ENCODE results near the gene PARD3.
"Not testable (repeated sequence)": the region's sequence is repeated elsewhere in the genome, so short reads cannot be mapped to it uniquely, and the experiment has no call there.

The PARD3 gene

DNA sequence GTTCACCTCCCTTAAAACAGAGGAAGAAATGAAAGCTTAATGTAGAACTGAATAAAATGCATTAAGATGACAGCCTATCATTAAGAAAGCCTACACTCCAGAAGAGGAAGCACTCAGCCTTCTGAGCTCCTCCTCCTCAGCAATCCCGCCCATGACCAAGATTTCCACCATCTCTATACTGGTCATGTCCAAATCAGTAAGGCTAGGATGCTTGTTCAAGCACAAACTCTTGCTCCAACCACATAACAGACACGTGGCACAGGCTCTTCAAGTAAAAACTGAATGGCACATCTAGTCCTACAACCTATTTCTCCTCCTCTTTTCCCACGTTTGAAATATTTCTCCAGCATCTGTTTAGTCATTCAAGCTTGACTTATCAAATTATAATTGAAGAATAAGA lies 454.1 kb downstream of the PARD3 start:
- no peak for DNase-seq

DNA sequence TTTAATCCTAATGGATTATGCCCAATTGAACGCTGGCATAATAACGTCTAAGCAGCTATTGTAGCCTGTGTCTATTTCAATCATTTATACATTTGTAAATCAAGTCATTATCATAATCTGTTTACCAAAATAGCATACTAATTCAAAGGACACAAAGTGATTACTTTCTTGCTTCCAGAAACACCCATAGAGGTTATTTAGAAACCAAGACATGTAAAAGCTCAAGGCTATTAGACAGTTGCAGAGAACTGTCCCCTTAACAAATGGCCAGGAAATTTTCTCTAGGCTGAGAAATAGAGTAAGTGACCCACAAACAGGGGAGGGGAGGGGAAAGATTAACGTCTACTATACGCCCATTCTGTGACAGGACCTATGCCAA lies 455.7 kb downstream of the PARD3 start:
- no peak for DNase-seq

DNA sequence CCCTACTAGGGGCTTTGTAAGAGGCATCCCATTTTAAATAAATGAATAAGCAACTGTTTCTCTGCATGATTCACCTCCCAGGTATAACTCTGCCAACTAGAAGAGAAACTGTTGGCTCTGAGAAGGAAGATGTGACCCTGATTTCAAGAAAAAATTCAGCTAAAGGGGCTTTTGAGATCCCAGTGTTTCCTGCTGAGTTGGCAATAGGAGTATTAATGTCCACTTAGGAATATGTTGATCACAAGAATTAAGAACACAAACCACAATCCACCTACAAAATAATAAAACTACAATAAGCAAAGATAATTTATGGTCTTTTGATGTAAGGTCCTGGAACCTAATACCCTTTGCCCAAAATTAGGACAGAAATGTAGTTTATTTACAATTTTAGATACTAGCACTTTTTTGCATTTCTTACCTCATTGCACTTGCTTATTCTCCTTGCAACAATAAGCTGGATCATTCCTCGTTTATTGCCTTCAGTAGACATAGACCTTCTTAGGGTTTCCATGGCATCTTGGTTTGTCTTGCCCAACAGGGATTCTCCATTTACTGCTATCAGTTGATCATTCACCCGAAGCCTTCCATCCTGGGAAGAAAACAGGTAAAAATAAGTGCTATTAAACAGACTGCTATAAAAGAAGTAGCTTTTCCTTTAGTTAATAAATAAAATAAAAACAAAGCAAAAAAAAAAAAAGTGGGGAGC lies 456.2 kb downstream of the PARD3 start:
- DNase-seq: no peak

DNA sequence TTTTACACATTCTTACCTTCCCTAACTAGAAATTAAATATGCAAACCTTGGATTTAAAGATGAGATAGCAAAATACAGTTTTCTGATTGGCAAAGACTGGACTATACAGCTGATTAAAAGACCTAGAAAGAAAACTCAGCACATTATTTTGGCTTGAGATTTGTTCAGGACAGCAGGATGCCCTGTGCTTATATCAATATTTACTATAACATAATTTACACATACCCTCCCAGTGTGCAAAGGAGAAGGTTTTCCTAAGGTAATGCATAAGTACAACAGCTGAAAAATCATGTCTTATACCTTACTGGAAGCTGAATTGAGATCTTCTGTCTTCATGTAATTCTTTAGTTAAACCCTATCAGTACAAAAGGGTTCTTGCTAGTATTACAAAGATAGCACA lies 458.6 kb downstream of the PARD3 start:
- no peak for DNase-seq

DNA sequence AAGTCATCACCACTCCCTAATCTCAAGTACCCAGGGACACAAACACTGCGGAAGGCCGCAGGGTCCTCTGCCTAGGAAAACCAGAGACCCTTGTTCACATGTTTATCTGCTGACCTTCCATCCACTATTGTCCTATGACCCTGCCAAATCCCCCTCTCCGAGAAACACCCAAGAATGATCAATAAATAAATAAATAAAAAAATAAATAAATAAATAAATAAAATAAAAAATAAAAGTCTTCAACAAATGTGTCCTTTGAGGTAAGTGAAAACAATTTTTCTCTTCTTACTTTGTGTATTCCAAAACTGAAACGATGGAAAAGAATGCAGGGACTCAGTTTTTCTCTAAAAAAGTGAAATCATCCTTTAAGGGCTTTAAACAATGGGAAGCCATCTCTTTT lies 461.6 kb downstream of the PARD3 start:
- not testable (repeated sequence) for DNase-seq

DNA sequence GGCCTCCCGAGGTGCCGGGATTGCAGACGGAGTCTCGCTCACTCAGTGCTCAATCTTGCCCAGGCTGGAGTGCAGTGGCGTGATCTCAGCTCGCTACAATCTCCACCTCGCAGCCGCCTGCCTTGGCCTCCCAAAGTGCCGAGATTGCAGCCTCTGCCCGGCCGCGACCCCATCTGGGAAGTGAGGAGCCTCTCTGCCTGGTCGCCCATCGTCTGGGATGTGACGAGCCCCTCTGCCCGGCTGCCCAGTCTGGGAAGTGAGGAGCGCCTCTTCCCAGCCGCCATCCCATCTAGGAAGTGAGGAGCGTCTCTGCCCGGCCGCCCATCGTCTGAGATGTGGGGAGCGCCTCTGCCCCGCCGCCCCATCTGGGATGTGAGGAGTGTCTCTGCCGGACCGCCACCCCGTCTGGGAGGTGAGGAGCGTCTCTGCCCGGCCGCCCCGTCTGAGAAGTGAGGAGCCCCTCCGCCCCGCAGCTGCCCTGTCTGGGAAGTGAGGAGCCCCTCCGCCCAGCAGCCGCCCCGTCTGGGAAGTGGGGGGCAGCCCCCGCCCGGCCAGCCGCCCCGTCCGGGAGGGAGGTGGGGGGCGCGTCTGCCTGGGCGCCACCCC lies 462.4 kb downstream of the PARD3 start:
- not testable (repeated sequence) for DNase-seq

DNA sequence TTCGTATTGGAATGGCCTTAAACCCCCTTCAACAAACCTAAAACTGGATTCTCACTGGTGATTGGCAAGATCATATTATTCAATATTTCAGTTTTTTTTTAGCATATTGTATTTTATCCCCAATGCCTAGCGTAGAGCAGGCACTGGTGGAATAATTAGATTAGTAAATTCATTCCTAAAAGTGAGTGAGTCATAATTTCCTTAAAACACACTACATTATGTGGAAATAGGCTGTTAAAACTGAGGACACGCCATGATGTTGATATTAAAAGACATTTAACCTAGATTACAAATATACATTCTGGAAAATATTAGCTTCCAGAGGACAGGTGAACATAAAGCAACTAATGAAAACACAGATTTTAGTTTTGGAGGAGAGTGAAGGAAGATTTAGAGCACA lies 463.9 kb downstream of the PARD3 start:
- DNase-seq: no peak

DNA sequence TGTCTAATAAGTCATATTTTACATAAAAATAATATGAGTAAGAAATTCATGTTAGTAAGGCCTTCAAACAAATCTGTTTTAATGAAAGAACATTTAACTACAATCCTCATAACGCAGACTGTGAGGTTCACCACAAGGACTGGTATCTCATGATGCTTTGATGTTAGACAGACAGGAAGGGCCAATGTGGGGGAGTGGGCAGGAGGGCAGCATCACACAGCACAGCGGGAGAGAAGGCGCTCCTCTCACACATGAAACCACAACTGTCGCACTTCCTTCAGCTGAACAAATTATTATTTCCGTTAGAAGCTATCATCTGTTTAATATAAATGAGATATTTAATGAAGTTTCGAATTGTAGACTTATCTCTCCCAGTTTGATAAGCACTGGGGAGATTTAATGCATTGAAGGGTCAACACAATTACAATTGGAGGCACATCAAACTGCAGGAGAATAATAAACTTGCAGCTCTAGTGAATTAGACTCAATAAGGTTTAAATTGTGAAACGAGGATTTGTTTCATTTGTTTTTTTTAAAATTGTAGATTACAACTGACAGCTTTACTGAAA lies 466.1 kb downstream of the PARD3 start:
- no peak for DNase-seq

DNA sequence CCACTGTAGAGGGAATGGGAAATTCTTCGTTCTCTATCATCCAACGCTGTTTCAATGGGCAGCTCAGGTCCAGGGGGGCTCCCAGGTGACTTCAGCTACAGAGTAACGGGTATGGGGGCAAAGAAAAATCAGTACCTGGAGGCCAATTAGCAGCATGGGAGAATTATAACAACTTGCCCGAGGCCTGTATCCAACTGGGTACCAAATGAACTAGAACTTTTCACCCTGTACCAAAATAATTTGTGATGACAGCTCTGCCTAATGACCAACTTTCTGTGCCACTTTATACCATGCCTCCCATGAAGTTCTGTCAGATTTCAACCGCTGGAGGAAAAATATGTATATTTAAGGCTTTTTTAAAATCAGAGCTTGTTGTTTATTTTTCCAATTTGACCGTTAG lies 467.1 kb downstream of the PARD3 start:
- DNase-seq: no peak

DNA sequence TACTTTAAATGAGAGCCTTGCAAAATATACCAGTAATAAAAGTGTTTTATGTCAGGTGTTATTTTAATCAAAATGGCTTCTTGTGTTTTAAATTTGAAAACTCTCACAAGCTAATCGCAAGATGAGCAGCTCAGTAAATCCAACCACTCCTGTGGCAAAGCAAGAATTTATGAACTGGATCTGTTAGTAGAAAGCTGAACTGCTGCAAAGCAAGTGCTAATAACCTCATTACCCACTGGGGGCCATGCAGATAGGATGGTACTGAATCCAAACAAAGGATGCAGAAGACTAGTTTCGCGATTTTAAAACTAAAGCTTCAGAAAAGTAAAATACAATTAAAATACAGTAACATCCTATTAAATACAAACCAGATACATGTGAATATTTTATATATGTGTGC lies 468.0 kb downstream of the PARD3 start:
- DNase-seq: no peak

DNA sequence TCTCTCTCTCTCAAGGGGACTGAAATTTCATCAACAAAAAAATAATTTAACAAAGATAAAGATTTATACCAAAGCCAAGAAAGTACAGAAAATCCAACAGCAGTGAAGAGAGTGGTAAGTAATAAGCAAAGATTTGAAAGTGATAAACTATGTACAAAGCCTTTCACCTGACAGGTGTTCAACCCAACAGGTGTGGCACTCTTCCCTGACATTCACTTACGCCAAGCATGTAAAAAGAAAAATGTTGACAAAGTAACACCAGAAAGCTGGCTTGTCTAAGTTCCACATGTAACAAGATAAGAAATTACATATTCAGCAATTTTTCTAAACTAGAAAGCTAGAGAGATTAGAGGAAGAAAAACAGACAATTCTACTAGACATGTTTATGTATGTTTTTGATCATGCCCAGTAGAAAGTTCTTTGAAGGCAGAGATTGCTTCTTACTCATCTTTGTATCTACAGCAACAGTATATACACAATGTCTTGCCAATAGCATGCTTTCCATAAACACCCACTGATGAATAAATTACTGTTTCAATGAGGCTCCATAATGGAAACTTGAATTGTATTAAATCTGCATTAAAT lies 468.5 kb downstream of the PARD3 start:
- no peak for DNase-seq

DNA sequence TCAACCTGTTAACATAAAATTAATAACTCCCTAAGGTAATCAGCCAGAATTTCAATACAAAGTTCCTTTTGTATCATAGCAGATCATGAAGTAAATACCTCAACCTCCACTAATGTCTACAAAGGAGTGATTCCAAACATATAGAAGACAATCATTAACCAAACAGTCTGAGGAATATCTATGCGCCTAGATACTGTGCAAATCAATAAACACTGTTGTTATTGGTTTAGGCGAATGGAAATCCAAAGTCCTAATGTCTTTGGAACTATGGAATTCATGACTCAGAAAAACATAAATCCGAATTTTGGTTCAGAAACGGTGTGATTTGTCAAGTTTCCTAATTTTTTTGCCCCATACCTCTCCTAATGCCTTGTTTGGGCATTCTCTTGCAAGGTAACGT lies 469.7 kb downstream of the PARD3 start:
- DNase-seq: no peak

DNA sequence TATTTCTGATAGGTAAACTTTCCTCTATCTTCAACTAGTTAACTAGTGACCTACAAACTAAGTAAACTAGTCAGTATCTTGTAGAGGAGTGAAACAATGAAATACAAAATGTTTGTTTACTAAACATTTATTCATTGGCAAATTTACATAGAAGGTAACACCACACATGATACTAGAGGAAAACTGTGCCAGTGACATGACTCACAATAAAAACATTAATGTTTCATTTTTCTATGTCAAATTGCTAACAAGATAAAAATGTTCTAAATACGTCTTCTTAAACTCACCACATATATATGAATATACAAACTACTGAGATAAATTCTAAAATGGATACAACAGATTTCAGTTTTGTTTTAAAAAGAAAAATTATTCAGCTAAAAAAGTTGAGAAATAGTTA lies 471.3 kb downstream of the PARD3 start:
- DNase-seq: no peak

DNA sequence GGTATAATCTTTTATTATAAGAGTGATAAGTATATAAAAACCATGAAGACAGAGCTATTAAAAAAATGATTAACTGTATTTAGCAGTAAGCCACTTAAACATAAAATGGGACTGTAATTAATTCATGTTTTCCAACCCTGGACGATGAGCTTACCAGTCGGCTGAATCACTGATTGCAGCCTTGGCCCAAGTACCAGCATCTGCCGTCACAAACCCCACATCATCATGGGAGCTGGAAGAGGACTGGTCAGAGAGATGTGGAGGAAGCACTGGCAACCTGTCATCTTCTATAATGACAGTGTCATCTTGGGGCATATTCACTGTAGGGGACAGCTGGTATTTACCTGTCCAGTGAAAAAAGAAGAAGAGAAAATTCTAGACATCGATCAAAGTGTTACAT lies 473.6 kb downstream of the PARD3 start:
- no peak for DNase-seq

DNA sequence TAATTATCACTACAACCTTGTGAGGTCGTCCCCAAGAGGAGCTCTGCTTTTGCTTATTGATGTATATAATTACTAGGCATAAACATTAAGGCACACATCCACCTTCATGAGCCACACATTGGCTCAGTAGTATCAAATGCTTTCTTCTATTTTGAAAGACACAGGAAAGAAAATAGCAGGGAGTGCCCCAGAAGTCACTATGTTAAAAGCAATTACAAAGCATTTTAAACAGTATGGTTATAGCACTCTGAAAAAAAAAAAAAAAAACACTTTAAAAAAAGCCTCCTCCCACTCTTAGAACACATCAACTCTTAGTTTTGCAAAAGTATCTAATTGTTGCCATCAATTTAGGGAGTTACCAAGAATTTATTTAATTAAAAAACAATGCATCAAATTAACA lies 474.2 kb downstream of the PARD3 start:
- no peak for DNase-seq

DNA sequence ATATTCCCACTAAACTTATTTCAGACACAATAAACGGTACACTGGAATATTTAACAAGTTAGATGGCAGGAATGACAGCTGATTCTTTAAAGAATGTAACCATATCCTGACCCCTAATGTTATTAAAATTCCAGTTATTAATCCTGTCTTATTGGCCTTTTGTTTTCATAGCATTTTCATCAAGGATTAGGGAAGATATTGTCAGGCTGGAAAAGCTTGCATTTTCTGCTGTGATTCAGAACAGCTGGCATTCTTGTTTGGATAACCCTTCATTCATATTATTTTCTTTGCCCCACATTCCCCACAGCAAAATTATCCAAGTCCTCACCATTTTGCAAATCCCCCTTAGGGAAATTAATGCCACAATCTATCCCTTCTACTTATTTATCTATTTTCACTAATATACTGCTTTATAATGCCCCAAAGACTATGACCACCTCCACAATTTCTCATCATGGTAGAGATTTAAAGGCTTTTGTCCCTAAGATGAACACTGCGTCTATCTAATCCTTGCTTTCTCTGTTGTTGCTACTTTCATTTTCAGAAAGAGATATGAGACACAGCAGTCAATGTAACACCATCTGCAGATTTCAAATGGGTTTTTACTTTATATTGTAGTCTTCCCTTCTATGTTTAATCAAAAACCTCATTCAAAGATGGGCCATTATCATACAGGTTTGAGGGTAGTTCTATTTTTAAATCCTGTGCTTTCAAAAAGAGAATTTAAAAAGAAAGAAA lies 475.1 kb downstream of the PARD3 start:
- no peak for DNase-seq

DNA sequence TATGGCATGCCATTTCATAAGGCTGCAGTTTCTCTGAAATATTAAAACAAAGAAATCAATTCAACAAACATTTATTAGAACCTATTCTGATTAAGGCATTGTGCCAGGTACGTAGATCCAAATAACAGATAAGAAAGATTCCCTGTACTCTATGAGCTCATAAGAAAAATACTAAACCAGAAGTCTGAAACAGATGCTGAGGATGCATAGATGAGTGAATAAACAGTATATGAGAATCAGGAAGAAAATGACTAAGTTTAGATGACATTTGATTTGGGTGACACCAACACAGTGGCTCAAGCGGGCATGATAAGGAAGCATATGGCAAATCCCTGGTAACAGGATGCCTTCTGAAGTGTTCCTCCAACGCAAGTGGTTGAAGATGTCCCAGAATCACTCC lies 477.2 kb downstream of the PARD3 start:
- DNase-seq: no peak

DNA sequence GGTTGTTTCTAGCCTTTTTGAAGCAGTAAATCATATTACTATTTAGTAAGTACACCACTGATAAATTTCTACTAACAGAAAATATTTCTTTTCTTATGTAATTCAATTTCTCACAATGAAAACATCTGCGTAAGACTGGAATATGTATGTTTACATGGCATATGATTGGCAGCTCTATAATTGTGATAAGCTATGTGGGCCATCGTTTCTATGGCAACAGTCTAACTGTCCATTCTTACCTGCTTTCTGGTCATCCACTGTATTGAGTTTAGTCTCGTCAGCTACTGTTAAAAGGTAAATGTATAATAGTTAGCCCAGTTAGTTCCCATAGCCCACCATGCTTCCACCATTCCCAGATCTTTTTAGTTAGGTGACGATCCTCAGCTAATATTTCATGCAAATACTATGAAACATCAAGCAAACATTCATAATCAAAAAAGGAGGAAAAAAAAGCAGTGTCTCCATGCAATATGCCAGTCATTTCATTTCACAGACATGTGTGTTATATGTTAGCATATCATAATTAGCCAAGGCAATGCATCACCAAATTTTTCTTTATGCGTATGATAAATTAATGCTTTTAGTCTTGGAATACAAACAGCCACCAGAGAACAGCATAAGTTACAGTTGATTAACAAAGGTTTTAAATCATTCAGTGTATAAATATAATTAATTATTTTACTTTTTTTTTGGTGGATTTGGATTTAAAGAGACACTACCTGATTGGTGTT lies 479.0 kb downstream of the PARD3 start:
- no peak for DNase-seq

DNA sequence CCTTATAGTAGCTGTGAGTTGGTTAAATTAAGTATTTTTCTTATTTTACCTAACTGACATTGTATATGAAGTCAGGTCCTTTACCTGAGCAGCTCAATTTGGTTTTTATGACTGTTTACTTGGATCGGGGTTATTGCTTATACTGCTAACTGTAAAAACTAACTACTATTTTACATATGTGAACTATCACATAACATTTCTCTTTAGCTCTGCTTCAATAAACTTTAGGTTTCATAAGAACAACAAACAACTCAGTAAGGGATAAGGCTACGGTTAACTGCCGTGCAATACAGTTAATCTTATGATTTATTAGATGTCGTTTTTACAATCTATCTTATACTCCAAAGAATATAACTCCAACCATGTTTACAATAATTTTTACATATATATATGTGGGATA lies 480.2 kb downstream of the PARD3 start:
- DNase-seq: no peak

DNA sequence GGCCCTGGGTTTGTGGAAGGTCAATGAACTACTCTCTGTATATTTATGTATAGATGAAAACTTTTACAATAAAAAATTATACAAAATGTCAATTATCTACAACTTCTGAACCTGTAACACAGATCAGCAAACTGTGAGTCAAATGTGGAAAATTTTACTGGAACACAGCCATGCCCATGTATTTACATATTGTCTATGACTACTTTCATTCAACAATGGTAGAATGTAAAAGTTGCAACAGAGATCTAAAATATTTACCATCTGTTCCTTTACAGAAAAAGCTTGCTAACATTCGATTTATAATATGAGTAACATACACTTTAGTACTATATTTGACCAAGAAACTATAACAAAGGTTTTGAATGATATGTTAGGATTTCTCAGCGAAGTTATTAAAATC lies 481.6 kb downstream of the PARD3 start:
- no peak for DNase-seq

DNA sequence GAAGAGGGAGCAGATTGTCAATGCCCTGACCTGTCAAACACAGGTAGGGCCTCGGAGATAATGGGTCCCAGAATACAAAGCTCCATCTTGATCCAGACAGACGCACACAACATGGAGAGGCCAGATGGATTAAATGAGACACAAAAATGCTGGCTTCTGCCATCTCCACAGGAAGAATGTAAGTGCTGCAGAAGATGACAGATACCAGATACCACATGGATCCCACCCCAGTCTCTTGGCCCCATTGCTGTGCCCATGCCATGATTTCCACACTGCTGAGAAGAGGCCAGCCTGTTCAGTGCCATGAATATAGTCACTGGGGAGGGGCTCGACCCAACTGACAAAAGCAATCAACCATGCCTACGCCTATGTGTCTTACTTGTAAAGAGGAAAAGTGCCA lies 487.9 kb downstream of the PARD3 start:
- DNase-seq: no peak

DNA sequence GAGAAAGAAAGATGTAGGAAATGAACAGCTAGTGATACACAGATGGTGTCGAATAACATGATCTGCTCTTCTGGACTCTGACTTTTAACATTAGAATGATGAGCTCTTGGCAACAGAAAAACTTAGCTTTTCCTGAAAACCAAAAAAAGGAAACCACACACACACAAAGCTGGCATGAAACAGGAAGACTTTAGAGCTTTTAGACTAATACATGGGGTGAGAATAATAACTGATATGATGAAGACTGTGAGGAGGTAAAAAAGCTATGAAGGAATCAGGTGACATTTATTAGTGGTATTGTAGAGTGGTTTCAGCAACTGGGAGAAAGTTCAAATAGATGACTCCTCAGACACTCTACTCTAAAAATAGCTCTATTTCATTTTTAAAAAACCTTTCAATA lies 491.9 kb downstream of the PARD3 start:
- no peak for DNase-seq

DNA sequence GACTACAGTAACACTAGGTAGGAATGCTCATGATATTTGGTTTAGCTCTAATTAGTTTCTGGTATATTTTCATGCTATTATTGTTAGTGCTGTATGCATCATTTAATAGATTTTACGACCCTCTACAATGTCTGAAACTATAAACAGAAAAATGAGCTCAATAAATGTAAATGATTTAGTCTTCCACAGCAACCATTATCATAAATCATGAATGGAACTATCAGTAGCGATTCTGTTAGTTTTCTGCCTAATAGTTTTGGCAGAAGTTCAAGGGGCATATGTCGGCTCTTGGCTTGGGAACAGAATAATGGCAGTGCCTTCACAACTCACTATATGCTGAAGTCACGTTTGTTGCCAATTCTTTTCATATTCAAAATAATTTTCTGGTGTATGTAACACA lies 494.8 kb downstream of the PARD3 start:
- DNase-seq: peak; percentile 20

Data from NCI-H2171 (cell line).